Stimulated activated CD8-positive, alpha-beta memory T cell treated with anti-CD3 and anti-CD28 coated beads, Interleukin-12 subunit alpha, Interleukin-12 subunit beta, amount 100 ng/mL, for 24 hours (primary cell): ENCODE results near the gene EBNA1BP2.
A peak's percentile ranks its signal among the peaks of the same experiment; 100 is the strongest.
"Not testable (repeated sequence)": the region's sequence is repeated elsewhere in the genome, so short reads cannot be mapped to it uniquely, and the experiment has no call there.

ENCODE experiments used
- DNase-seq: peaks from one replicate; pipeline ENCODE4 v3.0.0-alpha.2; 2020; ENCODE audit errors: extremely low read depth

The EBNA1BP2 gene

GRCh38 chr1:43171876-43172526 is at the start of gene EBNA1BP2, which contains the start of gene CFAP57:
TSS of gene EBNA1BP2 (minus strand) at chr1:43172290. CDS start at chr1:43172118, 172 bp downstream.
TSS of gene CFAP57 (plus strand) at chr1:43172330. CDS start at chr1:43172754, 424 bp downstream.
- DNase-seq: peak; percentile 73

- DNase-seq: no peak
Observed at GRCh38 chr1:43221797-43222196, 49.7 kb upstream of the EBNA1BP2 start.

- no peak for DNase-seq
Observed at GRCh38 chr1:43220905-43221778, 49.1 kb upstream of the EBNA1BP2 start.

- no peak for DNase-seq
Observed at GRCh38 chr1:43217747-43218146, 45.7 kb upstream of the EBNA1BP2 start.

GRCh38 chr1:43214501-43215444 is 42.7 kb upstream of the EBNA1BP2 start:
- no peak for DNase-seq

- DNase-seq: not testable (repeated sequence)
Observed at GRCh38 chr1:43208277-43208676, 36.2 kb upstream of the EBNA1BP2 start.

- no peak for DNase-seq
Observed at GRCh38 chr1:43207229-43207853, 35.3 kb upstream of the EBNA1BP2 start.

- DNase-seq: no peak
Observed at GRCh38 chr1:43206600-43207228, 34.6 kb upstream of the EBNA1BP2 start.

- DNase-seq: no peak
Observed at GRCh38 chr1:43205671-43206070, 33.6 kb upstream of the EBNA1BP2 start.

- DNase-seq: no peak
Observed at GRCh38 chr1:43204394-43204793, 32.3 kb upstream of the EBNA1BP2 start.

- no peak for DNase-seq
Observed at GRCh38 chr1:43203859-43204258, 31.8 kb upstream of the EBNA1BP2 start.

- DNase-seq: no peak
Observed at GRCh38 chr1:43199093-43199726, 27.1 kb upstream of the EBNA1BP2 start.

- DNase-seq: no peak
Observed at GRCh38 chr1:43197343-43198127, 25.4 kb upstream of the EBNA1BP2 start.

- DNase-seq: no peak
Observed at GRCh38 chr1:43194509-43194908, 22.4 kb upstream of the EBNA1BP2 start.

- DNase-seq: no peak
Observed at GRCh38 chr1:43188106-43188505, 16.0 kb upstream of the EBNA1BP2 start.

- DNase-seq: no peak
Observed at GRCh38 chr1:43184995-43185394, 12.9 kb upstream of the EBNA1BP2 start.

GRCh38 chr1:43184388-43184787 is 12.3 kb upstream of the EBNA1BP2 start:
- no peak for DNase-seq

- DNase-seq: no peak
Observed at GRCh38 chr1:43177691-43178090, 5.6 kb upstream of the EBNA1BP2 start.

GRCh38 chr1:43174873-43175272 is 2.8 kb upstream of the EBNA1BP2 start:
- no peak for DNase-seq
